Type B pancreatic cell (in vitro differentiated cells): ENCODE data around the gene DSC2. TPM values are rescaled to one million over a fixed set of nuclear protein-coding genes. Genes with fewer than 3 reads are reported as not detected.
A peak's percentile ranks its signal among the peaks of the same experiment; 100 is the strongest.

Experiments used
- DNase-seq: peaks from one replicate; pipeline ENCODE4 v3.0.0; 2021; ENCODE audit warnings: mixed read lengths; ENCODE audit not compliant: unreplicated experiment; ENCODE audit errors: extremely low spot score
- H3K27ac Mint-ChIP-seq: 2 replicates; pipeline ENCODE4 v1.8.0; 2021; ENCODE audit warnings: mild to moderate bottlenecking, mixed read lengths
- H3K27me3 Mint-ChIP-seq: 2 replicates; pipeline ENCODE4 v1.8.0; 2021; ENCODE audit warnings: mixed read lengths
- H3K36me3 Mint-ChIP-seq: 2 replicates; pipeline ENCODE4 v1.8.0; 2021; ENCODE audit warnings: mixed read lengths
- H3K4me1 Mint-ChIP-seq: one replicate; pipeline ENCODE4 v1.8.0; 2021; ENCODE audit warnings: mixed read lengths; ENCODE audit not compliant: unreplicated experiment
- H3K4me3 Mint-ChIP-seq: 2 replicates; pipeline ENCODE4 v1.8.0; 2021; ENCODE audit warnings: mild to moderate bottlenecking, mixed read lengths
- H3K9me3 Mint-ChIP-seq: 2 replicates; pipeline ENCODE4 v1.8.0; 2021; ENCODE audit warnings: mixed read lengths
- CTCF ChIP-seq: fragments of 200-600 bp; sonication (generic); conservative IDR thresholded peaks from 2 replicates; pipeline ENCODE4 v1.5.0; 2021; ENCODE audit warnings: antibody characterized with exemption, mild to moderate bottlenecking
- total RNA-seq: library from RNA; stranded (reverse); gene quantifications from 2 replicates; pipeline ENCODE4 v1.2.1, GENCODE V29; 2021; ENCODE audit warnings: low replicate concordance

The DSC2 gene
- total RNA-seq, 1 donor from 2014 or later: 85.4 TPM

GRCh38 chr18:31102941-31103340 is 720 bp upstream of the DSC2 start:
- DNase-seq: no peak
- Mint-ChIP-seq H3K36me3 (peaks cover 10% of the 10 kb centered on the region), H3K4me1 (peaks cover 4% of the 10 kb centered on the region), H3K4me3 (peak overlapping the region; percentile 89), H3K9me3 (no peaks in the 10 kb centered on the region), H3K27me3 (no peaks in the 10 kb centered on the region), H3K27ac (peak overlapping the region; percentile 93)
- no peak for TF ChIP-seq CTCF

GRCh38 chr18:31101183-31102024 is 817 bp downstream of the DSC2 start:
- Mint-ChIP-seq H3K36me3 (peaks cover 14% of the 10 kb centered on the region), H3K27me3 (no peaks in the 10 kb centered on the region), H3K9me3 (no peaks in the 10 kb centered on the region), H3K4me1 (peaks cover 4% of the 10 kb centered on the region), H3K27ac (peak overlapping the region; percentile 84), H3K4me3 (peak overlapping the region; percentile 89)
- peak; percentile 72 for DNase-seq
- peak; percentile 50 for TF ChIP-seq CTCF

- H3K4me1 Mint-ChIP-seq: peaks cover 5% of the 10 kb centered on the region
- peak overlapping the region; percentile 84 for H3K27ac Mint-ChIP-seq
- no peaks in the 10 kb centered on the region for H3K27me3 Mint-ChIP-seq
- no peak for DNase-seq
- peaks cover 17% of the 10 kb centered on the region for H3K36me3 Mint-ChIP-seq
- H3K4me3 Mint-ChIP-seq: peak overlapping the region; percentile 89
- H3K9me3 Mint-ChIP-seq: peaks cover under 1% of the 10 kb centered on the region
- no peak for TF ChIP-seq CTCF
These were observed 1.6 kb downstream of the DSC2 start for GRCh38 chr18:31100436-31101182.

DNA sequence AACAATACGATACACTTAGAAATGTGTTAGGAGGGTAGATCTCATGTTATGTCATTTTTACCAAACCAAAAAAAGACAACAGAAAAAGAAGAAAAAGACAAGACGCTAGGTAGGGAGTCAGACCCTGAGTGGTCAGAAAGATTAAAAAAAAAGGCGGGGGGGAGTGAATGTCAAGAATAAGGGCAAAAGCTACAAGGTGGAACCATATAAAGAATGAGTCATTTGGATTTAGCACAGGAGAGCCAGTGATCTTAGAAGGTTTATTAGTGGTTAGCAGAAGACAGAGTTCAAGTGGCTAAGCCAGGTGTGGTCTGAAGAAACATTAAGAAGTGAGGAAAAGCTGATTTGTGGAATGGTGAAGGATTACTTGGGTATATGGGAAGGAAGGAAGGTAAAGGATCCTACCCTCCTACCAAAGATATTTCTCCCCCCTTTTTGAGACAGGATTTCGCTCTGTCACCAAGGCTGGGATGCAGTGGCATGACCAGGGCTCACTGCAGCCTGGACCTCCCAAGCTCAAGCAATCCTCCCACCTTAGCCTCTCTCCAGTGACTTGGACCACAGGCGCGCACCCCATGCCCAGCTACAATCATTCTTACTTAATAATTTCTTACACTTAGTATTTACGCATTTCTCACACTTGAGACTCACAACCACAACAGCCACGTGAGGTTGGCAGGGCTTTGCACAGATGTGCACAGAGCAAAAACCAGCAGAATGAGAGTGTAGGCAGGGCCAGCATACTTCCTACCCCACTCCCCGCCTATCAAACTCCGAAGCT is 2.6 kb downstream of the DSC2 start:
- peak overlapping the region; percentile 89 for H3K4me3 Mint-ChIP-seq
- peak overlapping the region; percentile 84 for H3K27ac Mint-ChIP-seq
- H3K27me3 Mint-ChIP-seq: no peaks in the 10 kb centered on the region
- TF ChIP-seq CTCF: no peak
- no peak for DNase-seq
- H3K36me3 Mint-ChIP-seq: peaks cover 26% of the 10 kb centered on the region
- peaks cover 4% of the 10 kb centered on the region for H3K9me3 Mint-ChIP-seq
- H3K4me1 Mint-ChIP-seq: peaks cover 15% of the 10 kb centered on the region

DNA sequence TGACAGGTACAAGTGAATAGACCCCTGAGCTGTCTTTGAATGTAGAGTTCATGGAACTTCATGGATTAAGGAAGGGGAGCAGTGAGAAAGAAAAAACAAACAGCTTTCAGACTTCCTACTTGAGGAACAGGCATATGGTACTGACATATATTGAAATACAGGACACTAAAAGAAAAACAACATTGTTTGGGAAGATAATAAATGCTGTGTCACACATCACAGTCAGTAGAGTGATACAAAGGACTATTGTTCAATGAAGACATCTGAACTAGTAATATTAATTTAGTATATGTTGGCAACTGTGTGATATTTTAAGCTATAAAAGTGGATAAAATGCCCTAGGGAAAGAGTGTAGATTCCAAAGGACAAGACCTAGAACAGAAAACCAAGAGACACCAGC is 3.3 kb downstream of the DSC2 start:
- DNase-seq: no peak
- no peaks in the 10 kb centered on the region for H3K27me3 Mint-ChIP-seq
- H3K27ac Mint-ChIP-seq: peak overlapping the region; percentile 84
- peak overlapping the region; percentile 89 for H3K4me3 Mint-ChIP-seq
- H3K9me3 Mint-ChIP-seq: peaks cover 4% of the 10 kb centered on the region
- no peak for TF ChIP-seq CTCF
- peaks cover 15% of the 10 kb centered on the region for H3K4me1 Mint-ChIP-seq
- peaks cover 26% of the 10 kb centered on the region for H3K36me3 Mint-ChIP-seq
